ENCODE results near the gene AURKAIP1.

DNA sequence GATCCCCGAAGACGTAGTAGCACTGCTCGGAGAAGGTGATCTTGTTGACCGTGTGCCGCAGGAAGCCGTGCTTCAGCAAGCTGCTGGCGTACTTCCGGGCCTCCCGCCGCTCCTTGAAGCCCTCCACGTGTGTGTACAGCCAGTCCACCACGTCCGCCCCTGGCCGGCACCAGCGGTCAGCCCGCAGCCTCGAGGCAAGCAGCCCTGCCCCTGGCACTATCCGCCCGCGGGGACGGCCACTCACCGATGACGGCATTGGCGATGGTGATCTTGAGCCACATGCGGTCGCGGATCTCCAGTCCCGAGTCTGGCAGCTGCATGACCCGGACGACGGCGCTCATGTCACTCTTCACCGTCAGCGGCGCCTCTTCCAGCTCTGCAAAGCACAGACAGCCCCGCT, 36.7 kb downstream of the AURKAIP1 start:
- TF ChIP-seq CTCF (conservative IDR thresholded peaks at IDR 0.05; ENCODE audit: low read depth, low read length) (no peak), EZH2phosphoT487 (IDR thresholded peaks at IDR 0.05; ENCODE audit: borderline replicate concordance, low read length) (no peak), EZH2 (IDR thresholded peaks at IDR 0.05; ENCODE audit: low read length, unreplicated experiment) (no peak)
